Osteocyte (in vitro differentiated cells): ENCODE data around the gene B4GALNT4. TPM values are rescaled to one million over a fixed set of nuclear protein-coding genes. Genes with fewer than 3 reads are reported as not detected.
"Not testable (repeated sequence)": the region's sequence is repeated elsewhere in the genome, so short reads cannot be mapped to it uniquely, and the experiment has no call there.

Experiments used
- DNase-seq: peaks from one replicate; pipeline ENCODE4 v3.0.0; 2021; ENCODE audit warnings: mixed read lengths; ENCODE audit not compliant: unreplicated experiment; ENCODE audit errors: extremely low spot score
- H3K27ac Mint-ChIP-seq: one replicate; pipeline ENCODE4 v1.8.0; 2021; ENCODE audit warnings: mild to moderate bottlenecking, mixed read lengths; ENCODE audit not compliant: unreplicated experiment
- H3K27me3 Mint-ChIP-seq: one replicate; pipeline ENCODE4 v1.8.0; 2021; ENCODE audit warnings: mixed read lengths; ENCODE audit not compliant: unreplicated experiment
- H3K36me3 Mint-ChIP-seq: one replicate; pipeline ENCODE4 v1.8.0; 2021; ENCODE audit warnings: mixed read lengths; ENCODE audit not compliant: unreplicated experiment
- H3K4me1 Mint-ChIP-seq: one replicate; pipeline ENCODE4 v1.8.0; 2021; ENCODE audit warnings: mixed read lengths; ENCODE audit not compliant: unreplicated experiment
- H3K4me3 Mint-ChIP-seq: one replicate; pipeline ENCODE4 v1.8.0; 2021; ENCODE audit warnings: mild to moderate bottlenecking, moderate library complexity, mixed read lengths; ENCODE audit not compliant: unreplicated experiment
- H3K9me3 Mint-ChIP-seq: one replicate; pipeline ENCODE4 v1.8.0; 2021; ENCODE audit warnings: mixed read lengths; ENCODE audit not compliant: unreplicated experiment
- CTCF ChIP-seq: fragments of 200-600 bp; sonication (generic); IDR thresholded peaks from 2 replicates; pipeline ENCODE4 v1.5.0; 2021; ENCODE audit warnings: antibody characterized with exemption, mild to moderate bottlenecking, moderate library complexity
- total RNA-seq: library from RNA; stranded (reverse); gene quantifications from 2 replicates; pipeline ENCODE4 v1.2.1, GENCODE V29; 2021

Gene B4GALNT4
- total RNA-seq, 1 donor from 2014 or later = 63.3 TPM

- no peaks in the 10 kb centered on the region for H3K27me3 Mint-ChIP-seq
- H3K4me1 Mint-ChIP-seq = peaks cover 24% of the 10 kb centered on the region
- no peaks in the 10 kb centered on the region for H3K36me3 Mint-ChIP-seq
- no peak for TF ChIP-seq CTCF
- no peak overlapping the region for H3K4me3 Mint-ChIP-seq
- DNase-seq = no peak
- H3K9me3 Mint-ChIP-seq = no peaks in the 10 kb centered on the region
- no peak overlapping the region for H3K27ac Mint-ChIP-seq
Observed at GRCh38 chr11:409008-409599, 39.8 kb downstream of the B4GALNT4 start.

- Mint-ChIP-seq H3K27me3 (no peaks in the 10 kb centered on the region), H3K9me3 (no peaks in the 10 kb centered on the region), H3K36me3 (no peaks in the 10 kb centered on the region), H3K27ac (no peak overlapping the region), H3K4me3 (no peak overlapping the region), H3K4me1 (peaks cover 31% of the 10 kb centered on the region)
- no peak for TF ChIP-seq CTCF
- no peak for DNase-seq
Observed at GRCh38 chr11:409600-410483, 40.5 kb downstream of the B4GALNT4 start.

GRCh38 chr11:410711-411110 lies 41.4 kb downstream of the B4GALNT4 start:
- not testable (repeated sequence) for DNase-seq, H3K27ac Mint-ChIP-seq, H3K27me3 Mint-ChIP-seq, H3K36me3 Mint-ChIP-seq, H3K4me3 Mint-ChIP-seq, H3K9me3 Mint-ChIP-seq
- peaks cover 33% of the 10 kb centered on the region for H3K4me1 Mint-ChIP-seq

GRCh38 chr11:411520-411919 lies 42.2 kb downstream of the B4GALNT4 start:
- DNase-seq, H3K9me3 Mint-ChIP-seq, H3K4me3 Mint-ChIP-seq, H3K36me3 Mint-ChIP-seq, H3K27ac Mint-ChIP-seq, H3K27me3 Mint-ChIP-seq: not testable (repeated sequence)
- peaks cover 37% of the 10 kb centered on the region for H3K4me1 Mint-ChIP-seq

- Mint-ChIP-seq H3K36me3 (no peaks in the 10 kb centered on the region), H3K4me1 (peaks cover 39% of the 10 kb centered on the region), H3K27ac (no peak overlapping the region), H3K27me3 (no peaks in the 10 kb centered on the region), H3K9me3 (no peaks in the 10 kb centered on the region), H3K4me3 (no peak overlapping the region)
- DNase-seq = no peak
- no peak for TF ChIP-seq CTCF
Observed at GRCh38 chr11:412641-413119, 43.4 kb downstream of the B4GALNT4 start.
